NCI-H82 treated with DMSO at 0.1 percent for 48 hours (cell line): ENCODE measurements around the gene TGM3.
"Not testable (repeated sequence)": the region's sequence is repeated elsewhere in the genome, so short reads cannot be mapped to it uniquely, and the experiment has no call there.

Experiments used
- DNase-seq: peaks from one replicate; lab custom pipeline; 2025; ENCODE audit not compliant: unreplicated experiment; lab: John Stamatoyannopoulos, UW

The TGM3 gene, protein sequence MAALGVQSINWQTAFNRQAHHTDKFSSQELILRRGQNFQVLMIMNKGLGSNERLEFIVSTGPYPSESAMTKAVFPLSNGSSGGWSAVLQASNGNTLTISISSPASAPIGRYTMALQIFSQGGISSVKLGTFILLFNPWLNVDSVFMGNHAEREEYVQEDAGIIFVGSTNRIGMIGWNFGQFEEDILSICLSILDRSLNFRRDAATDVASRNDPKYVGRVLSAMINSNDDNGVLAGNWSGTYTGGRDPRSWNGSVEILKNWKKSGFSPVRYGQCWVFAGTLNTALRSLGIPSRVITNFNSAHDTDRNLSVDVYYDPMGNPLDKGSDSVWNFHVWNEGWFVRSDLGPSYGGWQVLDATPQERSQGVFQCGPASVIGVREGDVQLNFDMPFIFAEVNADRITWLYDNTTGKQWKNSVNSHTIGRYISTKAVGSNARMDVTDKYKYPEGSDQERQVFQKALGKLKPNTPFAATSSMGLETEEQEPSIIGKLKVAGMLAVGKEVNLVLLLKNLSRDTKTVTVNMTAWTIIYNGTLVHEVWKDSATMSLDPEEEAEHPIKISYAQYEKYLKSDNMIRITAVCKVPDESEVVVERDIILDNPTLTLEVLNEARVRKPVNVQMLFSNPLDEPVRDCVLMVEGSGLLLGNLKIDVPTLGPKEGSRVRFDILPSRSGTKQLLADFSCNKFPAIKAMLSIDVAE

DNA sequence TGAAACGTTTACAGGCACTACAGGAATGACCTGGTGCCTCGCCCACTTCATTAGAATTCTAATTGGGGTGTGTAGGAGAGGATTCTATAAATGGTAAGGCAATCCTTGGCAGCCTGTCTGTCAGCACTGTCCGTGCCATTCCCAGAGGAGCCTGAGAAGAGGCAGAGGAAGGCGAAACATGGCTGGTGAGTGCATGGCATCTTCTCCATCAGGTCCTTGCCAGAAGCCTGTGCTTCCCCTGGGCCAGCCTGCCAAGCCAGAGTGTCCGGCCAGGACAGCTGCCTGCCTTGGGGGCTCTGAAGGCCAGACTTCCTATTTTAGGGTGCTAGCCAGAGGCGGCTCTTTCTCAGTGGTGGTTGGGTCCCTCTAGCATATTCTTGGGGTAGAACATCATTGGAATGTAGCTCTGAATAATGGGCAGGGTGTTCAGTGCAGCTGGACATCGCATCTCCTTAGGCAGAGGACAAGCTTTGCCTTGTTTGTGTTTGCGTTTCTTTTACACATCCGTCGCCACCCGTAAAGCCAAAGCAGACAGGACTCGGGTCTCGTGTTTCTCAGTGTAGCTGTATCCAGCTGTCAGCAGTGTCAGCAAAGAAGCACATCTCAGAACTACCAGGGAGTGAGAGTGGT lies at the start of gene TGM3:
TSS of gene TGM3 (plus strand) at position 116 of the 630 bp plus-strand sequence. CDS start at position 179, 63 bp downstream.
- no peak for DNase-seq

DNA sequence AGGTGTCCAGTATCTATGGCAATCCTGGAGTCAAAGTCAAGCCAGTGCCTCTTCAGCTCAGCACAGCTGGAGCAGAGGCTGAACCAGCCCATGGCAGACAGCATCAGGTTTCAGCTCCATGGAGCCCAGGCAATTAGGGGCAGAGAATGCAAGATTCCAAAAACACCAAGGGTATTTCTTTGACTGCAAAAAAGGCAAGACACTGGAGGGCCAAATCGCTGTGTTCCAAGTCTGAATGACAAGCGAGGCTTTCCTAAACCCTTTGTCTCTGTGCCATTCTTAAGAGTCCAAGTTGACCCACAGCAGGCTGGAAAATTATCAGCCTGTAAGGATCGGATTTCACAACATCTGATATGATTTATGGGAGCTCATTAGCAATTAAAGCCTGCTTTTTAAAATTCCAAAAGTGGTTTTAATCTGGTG lies 49.7 kb upstream of the TGM3 start:
- no peak for DNase-seq

DNA sequence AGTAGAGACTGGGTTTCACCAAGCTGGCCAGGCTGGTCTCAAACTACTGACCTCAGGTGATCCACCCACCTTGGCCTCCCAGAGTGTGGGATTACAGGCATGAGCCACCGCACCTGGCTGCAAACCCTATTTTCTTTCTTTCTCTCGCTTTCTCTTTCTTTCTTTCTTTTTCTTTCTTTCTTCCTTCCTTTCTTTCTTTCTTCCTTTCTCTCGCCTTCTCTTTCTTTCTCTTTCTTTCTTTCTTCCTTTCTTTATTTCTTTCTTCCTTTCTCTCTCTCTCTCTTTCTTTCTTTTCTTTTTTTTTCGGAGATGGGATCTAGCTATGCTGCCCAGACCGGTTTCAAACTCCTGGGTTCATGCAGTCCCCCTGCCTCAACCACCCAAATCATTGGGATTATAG lies 47.0 kb upstream of the TGM3 start:
- DNase-seq: no peak

DNA sequence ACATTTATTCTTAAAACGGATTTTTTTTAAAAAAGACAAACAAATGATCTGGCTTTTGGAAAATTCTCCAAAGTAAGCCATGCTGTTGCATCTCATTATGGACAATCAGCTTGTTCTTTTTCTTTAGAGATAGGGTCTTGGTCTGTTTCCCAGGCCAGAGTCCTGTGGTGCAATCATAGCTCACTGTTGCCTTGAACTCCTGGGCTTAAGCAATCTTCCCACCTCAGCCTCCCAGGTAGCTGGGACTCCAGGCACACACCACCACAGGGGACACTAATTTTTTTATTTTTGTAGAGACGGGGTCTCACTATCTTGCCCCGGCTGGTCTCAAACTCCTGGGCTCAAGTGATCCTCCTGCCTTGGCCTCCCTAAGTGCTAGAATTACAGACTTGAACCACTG lies 45.9 kb upstream of the TGM3 start:
- DNase-seq: no peak

DNA sequence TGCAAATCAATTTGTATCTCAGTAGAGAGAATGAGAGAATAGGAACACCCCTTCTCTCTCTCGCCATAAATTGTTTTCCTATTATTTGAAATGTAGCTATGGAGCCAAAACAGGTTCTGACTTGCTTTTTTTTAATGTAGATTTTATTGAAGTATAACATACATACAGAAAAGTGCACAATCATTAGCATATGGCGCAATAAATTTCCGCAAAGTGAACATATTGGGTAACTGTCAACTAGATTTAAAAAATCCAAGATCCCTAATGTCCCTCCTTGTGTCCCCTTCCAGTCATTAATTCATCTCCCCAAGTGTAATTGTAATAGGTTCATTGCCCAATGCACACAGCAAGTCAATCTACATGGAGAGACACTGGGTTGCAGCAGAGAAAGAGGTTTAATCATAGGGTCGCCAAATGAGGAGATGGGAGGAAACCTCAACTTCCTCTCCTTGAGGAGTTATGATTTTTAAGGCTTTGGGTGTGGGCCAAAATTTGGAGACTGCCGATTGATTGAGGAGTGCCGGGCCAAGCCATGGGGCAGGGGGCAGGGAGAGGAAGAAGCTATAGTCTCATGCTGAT lies 43.3 kb upstream of the TGM3 start:
- no peak for DNase-seq

DNA sequence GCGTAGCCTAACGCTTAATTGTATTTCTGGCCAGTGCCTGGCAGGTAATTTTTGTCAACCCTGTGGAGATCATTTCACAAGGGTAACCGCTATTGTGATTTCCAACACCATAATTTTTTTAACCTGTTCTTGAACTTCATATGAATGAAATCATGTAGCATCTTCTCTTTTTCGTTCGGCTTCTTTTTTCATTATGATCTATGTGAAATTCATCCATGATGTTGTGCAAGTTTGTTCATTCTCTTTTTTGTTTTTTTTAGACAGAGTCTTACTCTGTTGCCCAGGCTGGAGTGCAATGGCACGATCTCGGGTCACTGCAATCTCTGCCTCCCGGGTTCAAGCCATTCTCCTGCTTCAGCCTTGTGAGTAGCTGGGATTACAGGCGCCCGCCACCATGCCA lies 42.5 kb upstream of the TGM3 start:
- no peak for DNase-seq

DNA sequence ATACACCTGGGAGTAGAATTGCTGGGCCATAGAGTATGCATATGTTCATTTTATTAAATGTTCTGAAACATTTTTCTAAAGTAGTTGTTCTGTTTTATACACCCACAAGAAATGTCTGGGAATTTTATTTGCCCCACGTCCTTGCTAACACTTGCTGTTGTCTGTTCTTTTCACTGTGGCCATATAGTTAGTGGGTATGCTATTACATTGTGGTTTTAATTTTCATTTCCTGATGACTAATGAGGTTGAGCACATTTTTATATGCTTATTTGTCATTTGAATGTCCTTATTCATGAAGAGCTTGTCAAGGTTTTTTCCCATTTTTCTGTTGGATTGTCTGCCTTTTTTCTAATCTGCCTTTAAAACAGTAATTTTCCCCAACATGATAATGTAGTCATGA lies 41.5 kb upstream of the TGM3 start:
- no peak for DNase-seq

DNA sequence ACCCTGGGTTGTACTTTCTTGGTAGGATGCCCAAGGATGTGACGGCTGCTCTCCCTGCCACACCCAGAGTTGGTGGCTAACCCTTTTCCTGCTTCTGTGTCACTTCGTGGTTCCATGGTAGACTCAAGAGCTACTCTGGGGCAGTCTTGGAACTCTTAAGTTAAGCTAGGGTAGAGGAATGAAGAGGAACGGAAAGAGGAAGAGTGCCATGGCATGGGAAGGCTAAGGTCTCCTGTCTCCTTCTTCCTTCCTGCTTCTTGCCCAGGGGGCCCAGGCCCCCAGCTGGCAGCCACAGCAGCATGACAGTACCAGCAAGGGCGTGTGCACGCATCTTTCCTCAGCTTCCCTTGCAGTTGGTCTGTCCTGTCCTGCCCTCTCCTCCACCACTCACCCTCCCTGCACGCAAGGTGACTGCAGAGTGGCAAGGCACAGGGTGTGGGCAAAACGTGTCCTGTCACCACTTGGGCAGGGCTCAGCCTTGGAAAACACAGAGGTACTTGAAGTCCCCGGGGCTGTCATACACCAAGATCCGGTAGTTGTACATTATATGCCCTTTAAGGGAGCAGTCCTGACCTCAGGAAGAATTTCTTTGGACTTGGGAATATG lies 39.8 kb upstream of the TGM3 start:
- no peak for DNase-seq

DNA sequence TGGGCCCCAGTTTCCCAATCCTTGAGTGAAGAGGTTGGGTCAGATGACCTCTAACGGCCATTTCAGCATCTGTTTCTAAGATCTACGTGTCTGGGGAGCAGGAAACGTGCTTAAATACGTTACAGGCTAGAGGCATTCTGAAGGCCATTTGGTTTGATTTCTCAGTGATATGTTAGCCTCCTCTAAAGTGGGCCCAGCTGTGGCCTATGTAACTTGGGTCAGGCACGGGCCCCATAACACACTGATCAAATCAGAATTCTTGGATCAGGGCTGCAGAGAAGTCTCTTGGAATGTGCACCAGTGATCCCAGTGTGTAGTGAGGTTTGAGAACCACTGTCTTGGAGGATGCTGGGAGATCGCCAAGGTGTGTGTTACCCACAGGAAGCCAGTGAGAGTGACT lies 36.1 kb upstream of the TGM3 start:
- DNase-seq: no peak

DNA sequence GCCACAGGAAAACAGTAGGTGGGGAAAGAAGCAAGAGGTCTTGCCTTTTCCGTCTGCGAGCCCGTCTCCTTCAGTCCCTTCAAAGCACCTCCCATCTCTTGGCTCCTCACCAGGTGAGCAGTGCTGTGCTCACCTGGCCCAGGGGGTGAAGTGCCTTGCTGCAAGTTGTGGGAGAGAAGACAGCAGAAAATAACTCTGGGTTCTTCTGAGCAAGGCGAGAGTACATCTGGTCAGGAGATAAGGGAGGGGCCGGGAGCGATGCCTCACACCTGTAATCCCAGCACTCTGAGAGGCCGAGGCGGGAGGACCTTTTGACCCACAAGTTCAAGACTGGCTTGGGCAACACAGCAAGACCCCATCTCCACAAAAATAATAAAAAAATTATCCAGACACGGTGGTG lies 35.6 kb upstream of the TGM3 start:
- DNase-seq: no peak

DNA sequence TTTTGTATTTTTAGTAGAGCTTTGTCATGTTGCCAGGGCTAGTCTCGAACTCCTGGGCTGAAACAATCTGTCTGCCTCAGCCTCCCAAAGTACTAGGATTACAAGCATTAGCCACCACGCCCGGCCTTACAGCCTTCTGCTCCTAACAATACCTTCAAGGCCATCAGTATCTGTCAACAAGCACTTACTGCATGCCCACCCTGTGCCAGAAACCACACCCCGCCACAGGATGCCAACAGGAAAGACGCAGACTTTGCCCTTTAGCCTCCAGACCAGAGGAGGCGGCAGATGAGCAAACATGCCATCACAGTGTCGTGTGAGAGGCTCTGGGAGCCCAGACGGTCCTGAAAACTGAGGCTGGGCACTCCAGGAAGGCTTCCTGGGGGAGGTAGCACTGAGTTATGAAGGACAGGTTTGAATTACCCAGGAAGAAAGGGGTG lies 34.7 kb upstream of the TGM3 start:
- no peak for DNase-seq

DNA sequence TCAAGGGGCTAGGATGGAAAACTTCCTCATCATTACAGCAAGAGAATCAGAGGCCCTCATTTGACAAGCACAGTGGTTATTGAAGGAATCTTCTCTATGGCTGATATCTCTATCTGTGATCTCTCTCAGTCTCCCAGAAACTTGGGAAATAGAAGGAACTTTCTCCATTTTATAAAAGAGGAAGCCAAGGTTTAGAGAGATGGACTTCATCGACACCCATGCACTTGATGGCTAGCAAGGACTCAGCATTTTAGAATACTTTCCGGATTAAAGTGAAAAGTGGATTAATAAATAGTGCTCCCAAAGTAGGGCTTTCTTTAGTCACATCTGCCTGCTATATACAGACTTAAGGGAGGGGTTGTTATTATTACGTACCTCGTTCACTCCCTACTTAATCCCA lies 34.2 kb upstream of the TGM3 start:
- DNase-seq: no peak

DNA sequence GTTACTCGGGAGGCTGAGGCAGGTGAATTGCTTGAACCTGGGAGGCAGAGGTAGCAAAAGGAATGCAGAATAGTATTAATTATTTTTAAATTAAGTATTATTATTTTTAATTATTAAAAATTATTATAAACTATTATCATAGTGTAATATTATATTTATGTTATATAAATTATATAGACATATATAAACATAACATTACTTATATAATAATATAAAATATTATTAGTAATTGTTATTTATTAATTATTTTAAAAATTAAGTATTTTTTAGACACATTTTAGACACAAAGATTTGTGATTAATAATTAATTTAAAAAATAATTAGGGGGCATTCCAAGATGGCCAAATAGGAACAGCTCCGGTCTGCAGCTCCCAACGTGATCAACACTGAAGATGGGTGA lies 31.7 kb upstream of the TGM3 start:
- DNase-seq: no peak

DNA sequence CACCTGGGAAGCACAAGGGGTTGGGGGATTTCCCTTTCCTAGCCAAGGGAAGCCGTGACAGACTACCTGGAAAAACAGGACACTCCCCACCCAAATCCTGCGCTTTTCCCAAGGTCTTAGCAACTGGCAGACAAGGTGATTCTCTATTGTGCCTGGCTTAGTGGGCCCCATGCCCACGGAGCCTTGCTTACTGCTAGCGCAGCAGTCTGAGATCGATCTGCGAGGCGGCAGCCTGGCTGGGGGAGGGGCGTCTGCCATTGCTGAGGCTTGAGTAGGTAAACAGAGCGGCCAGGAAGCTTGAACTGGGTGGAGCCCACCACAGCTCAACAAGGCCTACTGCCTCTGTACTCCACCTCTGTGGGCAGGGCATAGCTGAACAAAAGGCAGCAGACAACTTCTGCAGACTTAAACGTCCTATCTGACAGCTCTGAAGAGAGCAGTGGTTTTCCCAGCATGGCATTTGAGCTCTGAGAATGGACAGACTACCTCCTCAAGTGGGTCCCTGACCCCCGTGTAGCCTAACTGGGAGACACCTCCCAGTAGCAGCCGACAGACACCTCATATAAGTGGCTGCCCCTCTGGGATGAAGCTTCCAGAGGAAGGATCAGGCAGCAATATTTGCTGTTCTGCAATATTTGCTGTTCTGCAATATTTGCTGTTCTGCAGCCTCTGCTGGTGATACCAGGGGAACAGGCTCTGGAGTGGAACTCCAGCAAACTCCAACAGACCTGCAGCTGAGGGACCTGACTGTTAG lies 31.0 kb upstream of the TGM3 start:
- not testable (repeated sequence) for DNase-seq

DNA sequence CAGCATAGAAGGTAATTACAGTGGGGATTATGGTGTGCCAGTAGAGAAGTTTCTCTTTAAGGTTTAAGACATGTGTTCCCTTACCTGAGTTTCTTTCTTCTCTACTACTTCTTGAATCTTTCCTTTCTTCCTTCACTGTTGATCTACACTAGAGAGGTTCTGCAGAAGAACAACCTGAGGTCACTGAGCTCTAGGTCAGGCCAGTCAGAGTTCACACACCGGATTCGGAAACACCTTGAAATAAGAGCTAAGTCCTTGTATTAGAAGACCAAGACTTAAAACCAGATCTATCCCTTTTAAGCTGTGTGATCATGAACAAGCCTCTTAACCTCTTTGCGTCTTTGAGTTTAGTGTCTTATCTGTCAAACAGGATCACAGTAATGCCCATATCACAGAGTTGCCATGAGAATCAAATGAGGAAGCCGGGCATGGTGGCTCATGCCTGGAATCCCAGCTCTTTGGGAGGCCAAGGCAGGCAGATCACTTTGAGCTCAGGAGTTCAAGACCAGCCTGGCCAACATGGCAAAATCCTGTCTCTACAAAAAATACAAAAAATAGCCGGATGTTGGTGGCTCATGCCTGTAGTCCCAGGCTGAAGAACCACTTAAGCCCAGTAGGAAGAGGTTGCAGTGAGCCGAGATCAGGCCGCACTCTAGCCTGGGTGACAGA lies 22.0 kb upstream of the TGM3 start:
- peak; percentile 32 for DNase-seq

DNA sequence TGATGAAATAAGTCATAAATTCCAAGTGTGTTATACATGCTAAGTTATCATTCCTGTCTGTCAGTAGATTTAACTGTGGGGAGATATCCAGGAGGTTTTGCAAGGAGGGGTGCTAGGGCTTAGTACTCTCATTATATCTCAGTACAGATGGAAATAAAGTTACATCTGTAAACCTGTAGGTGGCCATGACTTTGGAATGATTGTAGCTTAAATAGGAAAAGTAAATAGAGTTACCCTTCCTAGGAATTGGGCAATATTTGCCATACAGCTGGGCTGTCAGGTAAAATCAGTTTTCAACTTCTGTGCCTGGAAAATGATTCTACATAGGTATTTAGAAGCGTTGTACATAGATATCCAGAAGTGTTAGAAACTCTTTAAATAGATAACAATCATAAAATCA lies 19.8 kb upstream of the TGM3 start:
- DNase-seq: no peak

DNA sequence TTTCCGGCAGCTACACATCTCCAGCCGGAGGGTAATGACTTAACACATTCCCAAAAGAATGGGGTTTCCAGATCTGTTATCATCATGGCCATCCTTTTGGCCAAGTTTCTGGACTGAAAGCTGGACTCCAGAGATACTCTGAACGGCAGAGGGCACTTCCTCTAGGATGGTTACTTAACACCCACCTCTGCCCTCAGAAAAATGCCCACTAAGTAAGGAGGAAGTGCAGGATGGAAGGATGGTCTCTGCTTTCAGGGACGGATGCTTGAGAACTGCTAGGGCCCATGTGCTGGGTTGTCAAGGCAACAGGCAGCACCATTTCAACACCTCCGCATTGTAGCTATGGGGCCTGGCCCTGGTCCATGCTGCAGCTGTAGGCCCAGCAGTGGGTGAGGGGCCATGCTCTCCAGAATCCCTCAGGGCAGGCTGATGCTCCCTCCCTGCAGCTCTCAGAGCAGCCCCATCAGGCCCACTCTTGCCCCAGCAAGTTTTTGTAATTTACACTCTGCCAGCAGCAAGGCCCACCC lies 16.5 kb upstream of the TGM3 start:
- no peak for DNase-seq

DNA sequence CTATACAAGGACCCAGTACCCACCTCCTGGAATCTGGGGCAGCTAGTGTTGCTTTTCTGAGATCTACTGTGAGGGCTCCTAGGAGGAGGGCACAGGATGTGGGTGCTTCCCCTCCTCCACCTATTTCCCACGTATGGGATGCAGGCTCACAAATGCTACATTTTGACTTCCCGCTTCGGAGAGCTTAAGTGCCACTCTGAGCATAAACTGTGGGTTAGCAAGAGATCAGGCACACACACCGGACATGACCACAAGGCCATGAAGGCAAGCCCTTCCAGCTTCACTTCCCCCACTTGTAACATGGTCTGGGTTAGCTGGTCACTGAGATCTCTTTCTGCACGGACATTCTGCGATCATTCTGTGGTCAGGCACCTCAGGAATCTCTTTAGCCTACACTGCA lies 15.7 kb upstream of the TGM3 start:
- DNase-seq: no peak

DNA sequence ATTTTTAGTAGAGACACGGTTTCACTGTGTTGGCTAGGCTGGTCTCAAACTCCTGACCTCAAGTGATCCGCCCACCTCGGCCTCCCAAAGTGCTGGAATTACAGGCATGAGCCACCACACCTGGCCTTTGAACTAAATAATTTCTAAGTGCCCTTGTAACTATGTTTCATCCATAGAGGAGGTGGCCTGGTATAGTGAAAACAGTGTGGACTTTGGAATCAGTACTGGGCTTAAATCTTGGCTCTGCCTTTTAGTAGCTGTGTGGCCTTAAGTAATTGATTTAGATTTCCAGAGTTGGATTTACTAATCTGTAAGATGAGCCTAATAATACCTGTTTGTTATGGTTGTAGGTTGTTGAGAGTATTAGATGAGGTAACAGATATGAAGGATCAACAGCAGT lies 14.2 kb upstream of the TGM3 start:
- no peak for DNase-seq

DNA sequence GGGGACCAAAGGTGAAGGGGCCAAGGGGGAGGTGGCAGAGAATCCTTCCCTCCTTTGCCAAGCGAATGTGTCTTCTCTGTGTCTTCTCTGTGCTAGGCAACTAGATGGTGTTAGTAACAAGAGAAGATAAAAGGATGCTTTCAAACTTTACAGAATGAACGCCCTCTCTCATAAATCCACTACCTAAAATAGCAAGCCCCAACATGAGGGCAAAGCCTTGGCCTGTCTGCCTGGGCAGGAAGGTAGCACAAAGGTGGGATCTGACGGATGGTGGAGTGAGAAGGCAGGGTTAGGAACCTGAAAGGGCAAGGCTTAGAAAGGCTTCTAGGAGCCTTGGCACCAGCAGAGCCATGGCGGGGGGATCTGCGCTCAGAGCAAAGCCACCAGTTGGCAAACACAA lies 13.6 kb upstream of the TGM3 start:
- no peak for DNase-seq
